Measurements from ENCODE around the gene TOP3B.

Gene TOP3B

GRCh38 chr22:22013559-22014284 is 31.1 kb upstream of the TOP3B start:
- DNase-seq (ENCODE audit: low spot score) = no peak

- DNase-seq (ENCODE audit: low spot score) = no peak
These were observed 29.4 kb upstream of the TOP3B start for GRCh38 chr22:22011964-22012363.

GRCh38 chr22:22010358-22010757 is 27.8 kb upstream of the TOP3B start:
- DNase-seq (ENCODE audit: low spot score) = no peak

- DNase-seq (ENCODE audit: low spot score) = no peak
These were observed 27.1 kb upstream of the TOP3B start for GRCh38 chr22:22009661-22010060.

GRCh38 chr22:22006596-22006990 is 24.0 kb upstream of the TOP3B start:
- DNase-seq (ENCODE audit: low spot score) = no peak

GRCh38 chr22:22005945-22006595 is 23.5 kb upstream of the TOP3B start:
- DNase-seq (ENCODE audit: low spot score) = no peak

- no peak for DNase-seq (ENCODE audit: low spot score)
These were observed 20.6 kb upstream of the TOP3B start for GRCh38 chr22:22003233-22003632.

GRCh38 chr22:22002526-22003055 is 20.0 kb upstream of the TOP3B start:
- no peak for DNase-seq (ENCODE audit: low spot score)

GRCh38 chr22:22001664-22002525 is 19.3 kb upstream of the TOP3B start:
- DNase-seq (ENCODE audit: low spot score) = no peak

GRCh38 chr22:21998595-21999247 is 16.1 kb upstream of the TOP3B start:
- no peak for DNase-seq (ENCODE audit: low spot score)

- DNase-seq (ENCODE audit: low spot score) = no peak
These were observed 13.7 kb upstream of the TOP3B start for GRCh38 chr22:21996175-21996720.

- no peak for DNase-seq (ENCODE audit: low spot score)
These were observed 13.1 kb upstream of the TOP3B start for GRCh38 chr22:21995660-21996059.

GRCh38 chr22:21994881-21995444 is 12.4 kb upstream of the TOP3B start:
- no peak for DNase-seq (ENCODE audit: low spot score)

- DNase-seq (ENCODE audit: low spot score) = no peak
These were observed 10.1 kb upstream of the TOP3B start for GRCh38 chr22:21992593-21993237.

GRCh38 chr22:21991774-21992173 is 9.2 kb upstream of the TOP3B start:
- no peak for DNase-seq (ENCODE audit: low spot score)

GRCh38 chr22:21991304-21991596 is 8.7 kb upstream of the TOP3B start:
- DNase-seq (ENCODE audit: low spot score) = no peak

GRCh38 chr22:21990445-21991303 is 8.1 kb upstream of the TOP3B start:
- DNase-seq (ENCODE audit: low spot score) = no peak

GRCh38 chr22:21989049-21989448 is 6.5 kb upstream of the TOP3B start:
- no peak for DNase-seq (ENCODE audit: low spot score)

GRCh38 chr22:21985214-21985613 is 2.6 kb upstream of the TOP3B start:
- DNase-seq (ENCODE audit: low spot score) = no peak

- DNase-seq (ENCODE audit: low spot score) = peak; percentile 31
These were observed 2.2 kb upstream of the TOP3B start for GRCh38 chr22:21984793-21985192.
